Neural progenitor cell (in vitro differentiated cells): ENCODE measurements around the gene RUNX1. TPM values are rescaled to one million over a fixed set of nuclear protein-coding genes. Genes with fewer than 3 reads are reported as not detected.

ENCODE experiments used
- DNase-seq: peaks from one replicate; pipeline ENCODE4 v3.0.0-alpha.2; 2016; ENCODE audit warnings: low spot score
- H2AFZ ChIP-seq: fragments of 200-600 bp; sonication (generic); replicated peaks from 2 replicates; pipeline ENCODE4 v1.6.1; 2016; ENCODE audit warnings: antibody characterized with exemption
- H3F3A ChIP-seq: fragments of 200-600 bp; sonication (generic); 2 replicates; pipeline ENCODE4 v1.6.1; 2016; ENCODE audit warnings: antibody characterized with exemption, low read depth
- H3K27ac ChIP-seq: fragments of 200-600 bp; sonication (generic); 2 replicates; pipeline ENCODE4 v1.5.1; 2016; ENCODE audit warnings: mild to moderate bottlenecking
- H3K27me3 ChIP-seq: fragments of 200-600 bp; sonication (generic); 2 replicates; pipeline ENCODE4 v1.6.1; 2016; ENCODE audit warnings: mild to moderate bottlenecking, moderate library complexity
- H3K36me3 ChIP-seq: fragments of 200-600 bp; sonication (generic); 2 replicates; pipeline ENCODE4 v1.5.1; 2016
- H3K4me1 ChIP-seq: fragments of 200-600 bp; sonication (generic); 2 replicates; pipeline ENCODE4 v1.6.1; 2016; ENCODE audit warnings: mixed run types
- H3K4me2 ChIP-seq: fragments of 200-600 bp; sonication (generic); 2 replicates; pipeline ENCODE4 v1.6.1; 2016
- H3K4me3 ChIP-seq: fragments of 200-600 bp; sonication (generic); 2 replicates; pipeline ENCODE4 v1.5.1; 2016
- H3K79me2 ChIP-seq: fragments of 200-600 bp; sonication (generic); 2 replicates; pipeline ENCODE4 v1.6.1; 2016; ENCODE audit warnings: low read depth
- H3K9ac ChIP-seq: fragments of 200-600 bp; sonication (generic); 2 replicates; pipeline ENCODE4 v1.6.1; 2016
- H3K9me3 ChIP-seq: fragments of 200-600 bp; sonication (generic); 2 replicates; pipeline ENCODE4 v1.5.1; 2016; ENCODE audit warnings: low read depth
- H4K20me1 ChIP-seq: fragments of 200-600 bp; sonication (generic); 2 replicates; pipeline ENCODE4 v1.6.1; 2016; ENCODE audit warnings: low read depth
- H3K27ac Mint-ChIP-seq: 3 replicates; pipeline ENCODE4 v1.8.0; 2021; ENCODE audit warnings: mixed read lengths
- H3K27me3 Mint-ChIP-seq: 2 replicates; pipeline ENCODE4 v1.8.0; 2022; ENCODE audit warnings: low read depth, mild to moderate bottlenecking, inconsistent platforms, moderate library complexity, mixed read lengths; ENCODE audit not compliant: insufficient read depth
- H3K36me3 Mint-ChIP-seq: 3 replicates; pipeline ENCODE4 v1.8.0; 2021; ENCODE audit warnings: mixed read lengths
- H3K4me1 Mint-ChIP-seq: 3 replicates; pipeline ENCODE4 v1.8.0; 2021; ENCODE audit warnings: mixed read lengths
- H3K4me3 Mint-ChIP-seq: 3 replicates; pipeline ENCODE4 v1.8.0; 2021; ENCODE audit warnings: mild to moderate bottlenecking, moderate library complexity, mixed read lengths
- H3K9me3 Mint-ChIP-seq: 3 replicates; pipeline ENCODE4 v1.8.0; 2020; ENCODE audit warnings: mixed read lengths
- CTCF ChIP-seq: fragments of 200-600 bp; sonication (generic); IDR thresholded peaks from 2 replicates; pipeline ENCODE4 v1.5.1; 2017; ENCODE audit warnings: antibody characterized with exemption, mild to moderate bottlenecking
- EZH2 ChIP-seq: fragments of 200-600 bp; sonication (generic); IDR thresholded peaks from 2 replicates; pipeline ENCODE4 v1.6.1; 2017; ENCODE audit warnings: antibody characterized with exemption, mild to moderate bottlenecking, moderate library complexity
- EZH2phosphoT487 ChIP-seq: fragments of 200-600 bp; sonication (generic); IDR thresholded peaks from 2 replicates; pipeline ENCODE4 v1.6.1; 2017; ENCODE audit warnings: antibody characterized with exemption
- total RNA-seq: library from RNA; depleted of rRNA; stranded (reverse); fragments of >200 nt; gene quantifications from 2 replicates; pipeline ENCODE4 v1.2.3, GENCODE V29; 2015; ENCODE audit warnings: low replicate concordance

RUNX1 gene
- total RNA-seq, 1 donor from 2014 or later = 0.09 TPM

GRCh38 chr21:34887105-34887442, 162.0 kb downstream of the RUNX1 start:
- Histone ChIP-seq H2AFZ (no peak overlapping the region), H3K9me3 (no peaks in the 10 kb centered on the region), H3K36me3 (no peaks in the 10 kb centered on the region), H3K4me1 (peaks cover 26% of the 10 kb centered on the region), H3F3A (peaks cover 40% of the 10 kb centered on the region), H3K4me3 (peak overlapping the region; percentile 50), H4K20me1 (peaks cover 51% of the 10 kb centered on the region), H3K4me2 (peak overlapping the region; percentile 99), H3K27ac (no peak overlapping the region), H3K27me3 (peaks cover 99% of the 10 kb centered on the region), H3K79me2 (no peaks in the 10 kb centered on the region), H3K9ac (no peak overlapping the region)
- peak overlapping the region; percentile 83 for H3K4me3 Mint-ChIP-seq
- peaks cover 24% of the 10 kb centered on the region for H3K4me1 Mint-ChIP-seq
- peaks cover 53% of the 10 kb centered on the region for H3K27me3 Mint-ChIP-seq
- no peaks in the 10 kb centered on the region for H3K36me3 Mint-ChIP-seq
- no peak for DNase-seq
- TF ChIP-seq EZH2phosphoT487 (no peak), CTCF (no peak), EZH2 (no peak)
- no peak overlapping the region for H3K27ac Mint-ChIP-seq
- no peaks in the 10 kb centered on the region for H3K9me3 Mint-ChIP-seq

GRCh38 chr21:34886240-34887104, 162.6 kb downstream of the RUNX1 start:
- H3K4me2 ChIP-seq = peak overlapping the region; percentile 99
- DNase-seq = peak; percentile 76
- Mint-ChIP-seq H3K27me3 (peaks cover 48% of the 10 kb centered on the region), H3K36me3 (no peaks in the 10 kb centered on the region), H3K4me3 (peak overlapping the region; percentile 83), H3K27ac (no peak overlapping the region), H3K9me3 (no peaks in the 10 kb centered on the region), H3K4me1 (peaks cover 23% of the 10 kb centered on the region)
- H3K79me2 ChIP-seq = no peaks in the 10 kb centered on the region
- H3F3A ChIP-seq = peaks cover 35% of the 10 kb centered on the region
- H3K36me3 ChIP-seq = no peaks in the 10 kb centered on the region
- H3K9ac ChIP-seq = no peak overlapping the region
- no peaks in the 10 kb centered on the region for H3K9me3 ChIP-seq
- peak overlapping the region; percentile 14 for H2AFZ ChIP-seq
- peak overlapping the region; percentile 50 for H3K4me3 ChIP-seq
- no peak overlapping the region for H3K27ac ChIP-seq
- H4K20me1 ChIP-seq = peaks cover 45% of the 10 kb centered on the region
- TF ChIP-seq EZH2phosphoT487 (peak; percentile 81), EZH2 (peak; percentile 94), CTCF (no peak)
- H3K4me1 ChIP-seq = peaks cover 26% of the 10 kb centered on the region
- peaks cover 99% of the 10 kb centered on the region for H3K27me3 ChIP-seq

GRCh38 chr21:34885626-34886239, 163.4 kb downstream of the RUNX1 start:
- peak overlapping the region; percentile 50 for H3K4me3 ChIP-seq
- no peaks in the 10 kb centered on the region for H3K79me2 ChIP-seq
- H3K9me3 ChIP-seq = no peaks in the 10 kb centered on the region
- peaks cover 21% of the 10 kb centered on the region for H3K4me1 ChIP-seq
- H4K20me1 ChIP-seq = peaks cover 41% of the 10 kb centered on the region
- Mint-ChIP-seq H3K4me3 (peak overlapping the region; percentile 80), H3K4me1 (peaks cover 19% of the 10 kb centered on the region), H3K27me3 (peaks cover 41% of the 10 kb centered on the region), H3K9me3 (no peaks in the 10 kb centered on the region), H3K36me3 (no peaks in the 10 kb centered on the region), H3K27ac (no peak overlapping the region)
- H3K9ac ChIP-seq = no peak overlapping the region
- H3F3A ChIP-seq = peaks cover 28% of the 10 kb centered on the region
- no peaks in the 10 kb centered on the region for H3K36me3 ChIP-seq
- no peak overlapping the region for H2AFZ ChIP-seq
- TF ChIP-seq EZH2phosphoT487 (no peak), EZH2 (peak; percentile 98)
- peak; percentile 57 for DNase-seq
- no peak overlapping the region for H3K27ac ChIP-seq
- H3K4me2 ChIP-seq = peak overlapping the region; percentile 99
- peaks cover 99% of the 10 kb centered on the region for H3K27me3 ChIP-seq
